SK-N-SH (cell line): ENCODE results near the gene ASGR1. TPM values are rescaled to one million over a fixed set of nuclear protein-coding genes. Genes with fewer than 3 reads are reported as not detected.

Source experiments
- CTCF ChIA-PET: fragments of 300-600, 350-600 bp; formaldehyde crosslinking; extraction: SDS; loops from one replicate; lab custom pipeline; 2021; lab: Yijun Ruan, JAX
- POLR2A ChIA-PET: fragments of 350-600 bp; sonication (Branson Sonifier 250); formaldehyde crosslinking; extraction: SDS; loops from one replicate; lab custom pipeline; 2020; ENCODE audit warnings: antibody characterized with exemption, inconsistent platforms; lab: Yijun Ruan, JAX
- DNase-seq: peaks from one replicate; pipeline ENCODE4 v3.0.0; 2012
- H2AFZ ChIP-seq: fragments of 200-600 bp; sonication (generic); 2 replicates; pipeline ENCODE4 v1.8.1; 2016; ENCODE audit warnings: antibody characterized with exemption, mild to moderate bottlenecking, low read depth
- H3F3A ChIP-seq: fragments of 200-600 bp; sonication (generic); replicated peaks from 2 replicates; pipeline ENCODE3; 2016; ENCODE audit warnings: antibody characterized with exemption, mild to moderate bottlenecking; ENCODE audit not compliant: insufficient read depth
- H3K27ac ChIP-seq, 2 experiments: fragments of 200-500 bp in 1 of 2; fragments of 200-600 bp in 1 of 2; sonication (Bioruptor generic) in 1 of 2; sonication (generic), shearing (Covaris generic) in 1 of 2; 2 replicates each; pipeline versions ENCODE4 v1.5.1 to v1.6.1; 2014 to 2016; ENCODE audit warnings: low read depth in 2 of 2, inconsistent platforms in 1 of 2, low read length in 1 of 2, mild to moderate bottlenecking in 1 of 2, mixed read lengths in 1 of 2
- H3K27me3 ChIP-seq: fragments of 200-600 bp; sonication (generic), shearing (Covaris generic); 2 replicates; pipeline ENCODE4 v1.6.1; 2016; ENCODE audit warnings: mixed run types; ENCODE audit not compliant: insufficient read depth
- H3K36me3 ChIP-seq, 2 experiments: fragments of 200-500 bp in 1 of 2; fragments of 200-600 bp in 1 of 2; sonication (Bioruptor generic) in 1 of 2; sonication (generic) in 1 of 2; replicated peaks in 1 of 2; 2 replicates each; pipeline versions ENCODE3 to v1.5.1; 2014 to 2016; ENCODE audit warnings: low read length in 1 of 2, mild to moderate bottlenecking in 1 of 2; ENCODE audit not compliant: insufficient read depth in 2 of 2, control insufficient read depth in 1 of 2
- H3K4me1 ChIP-seq, 2 experiments: fragments of 200-500 bp in 1 of 2; fragments of 200-600 bp in 1 of 2; sonication (Bioruptor generic) in 1 of 2; sonication (generic), shearing (Covaris generic) in 1 of 2; 2 replicates each; pipeline versions ENCODE4 v1.5.1 to v1.6.1; 2014 to 2016; ENCODE audit warnings: low read depth in 1 of 2, low read length in 1 of 2, mixed run types in 1 of 2; ENCODE audit not compliant: insufficient read depth in 2 of 2, control insufficient read depth in 1 of 2
- H3K4me2 ChIP-seq: fragments of 200-600 bp; sonication (generic), shearing (Covaris generic); 2 replicates; pipeline ENCODE4 v1.6.1; 2017; ENCODE audit warnings: mixed run types
- H3K4me3 ChIP-seq, 2 experiments: fragments of 200-500 bp in 1 of 2; fragments of 200-600 bp in 1 of 2; sonication (Bioruptor generic) in 1 of 2; sonication (generic), shearing (Covaris generic) in 1 of 2; 2 replicates each; pipeline versions ENCODE4 v1.5.1 to v1.8.1; 2014 to 2016; ENCODE audit warnings: low read depth in 2 of 2, inconsistent platforms in 1 of 2, low read length in 1 of 2, mild to moderate bottlenecking in 1 of 2, mixed read lengths in 1 of 2, moderate library complexity in 1 of 2
- H3K79me2 ChIP-seq: fragments of 200-600 bp; sonication (generic); 2 replicates; pipeline ENCODE4 v1.8.1; 2017; ENCODE audit warnings: mild to moderate bottlenecking; ENCODE audit not compliant: insufficient read depth
- H3K9ac ChIP-seq: fragments of 200-600 bp; sonication (generic); 2 replicates; pipeline ENCODE4 v1.6.1; 2017; ENCODE audit warnings: mixed run types
- H3K9me2 ChIP-seq: fragments of 200-600 bp; sonication (generic); 2 replicates; pipeline ENCODE4 v1.6.1; 2017; ENCODE audit warnings: mixed run types
- H3K9me3 ChIP-seq: fragments of 200-600 bp; sonication (generic); 2 replicates; pipeline ENCODE4 v1.6.1; 2017; ENCODE audit warnings: mixed run types, mild to moderate bottlenecking, moderate library complexity
- H4K20me1 ChIP-seq: fragments of 200-600 bp; sonication (generic); 2 replicates; pipeline ENCODE4 v1.6.1; 2017; ENCODE audit warnings: mild to moderate bottlenecking, mixed run types; ENCODE audit not compliant: insufficient read depth
- ELF1 ChIP-seq: IDR thresholded peaks from 2 replicates; pipeline ENCODE4 v1.4.0; 2012
- EP300 ChIP-seq, 2 experiments: IDR thresholded peaks; 2 replicates each; pipeline versions ENCODE4 v1.4.0 to v1.6.1; 2012; ENCODE audit warnings: borderline replicate concordance in 1 of 2, low read depth in 1 of 2, low read length in 1 of 2
- FOXM1 ChIP-seq: IDR thresholded peaks from 2 replicates; pipeline ENCODE4 v1.4.0; 2012; ENCODE audit warnings: low read depth, mild to moderate bottlenecking
- GABPA ChIP-seq: IDR thresholded peaks from 2 replicates; pipeline ENCODE4 v1.4.0; 2012; ENCODE audit warnings: low read depth, mild to moderate bottlenecking
- JUND ChIP-seq: IDR thresholded peaks from 2 replicates; pipeline ENCODE4 v1.4.0; 2012
- MXI1 ChIP-seq: IDR thresholded peaks from 2 replicates; pipeline ENCODE4 v1.6.1; 2012; ENCODE audit warnings: mild to moderate bottlenecking, low read depth, low read length, improper control_type of control experiment
- RAD21 ChIP-seq: IDR thresholded peaks from 2 replicates; pipeline ENCODE4 v1.6.1; 2012; ENCODE audit warnings: mild to moderate bottlenecking, low read length
- RCOR1 ChIP-seq: fragments of 150-350 bp; IDR thresholded peaks from 2 replicates; pipeline ENCODE4 v1.6.1; 2017; ENCODE audit warnings: antibody characterized with exemption, low read length
- RFX5 ChIP-seq: IDR thresholded peaks from 2 replicates; pipeline ENCODE4 v1.6.1; 2012; ENCODE audit warnings: mild to moderate bottlenecking, improper control_type of control experiment, low read length
- SIN3A ChIP-seq: IDR thresholded peaks from 2 replicates; pipeline ENCODE4 v1.6.1; 2012; ENCODE audit warnings: low read depth, mild to moderate bottlenecking, low read length, moderate library complexity, borderline replicate concordance
- SMC3 ChIP-seq: IDR thresholded peaks from 2 replicates; pipeline ENCODE4 v1.6.1; 2012; ENCODE audit warnings: low read depth, low read length, improper control_type of control experiment
- TAF1 ChIP-seq: IDR thresholded peaks from 2 replicates; pipeline ENCODE4 v1.6.1; 2012; ENCODE audit warnings: low read depth, mild to moderate bottlenecking, low read length, moderate library complexity, borderline replicate concordance
- TCF12 ChIP-seq: IDR thresholded peaks from 2 replicates; pipeline ENCODE4 v1.4.0; 2012
- WGBS: methylation state at CpG from one replicate; pipeline ENCODE4 v1.1.6; 2017; ENCODE audit warnings: low lambda C conversion rate; 5-methylcytosine and 5-hydroxymethylcytosine counted together
- polyA plus RNA-seq, 3 experiments: library from polyadenylated mRNA; depleted of rRNA; stranded (reverse); fragments of >200 nt; gene quantifications; 2 replicates each; pipeline ENCODE4 v1.2.3, GENCODE V29; 2012
- TF ChIP-seq, protein P1 (sequence below): IDR thresholded peaks from 2 replicates; pipeline ENCODE4 v1.4.0; 2012; ENCODE audit warnings: low read depth, borderline replicate concordance
- TF ChIP-seq, protein P2 (sequence below): IDR thresholded peaks from 2 replicates; pipeline ENCODE4; 2012
- TF ChIP-seq, protein P3 (sequence below): IDR thresholded peaks from 2 replicates; pipeline ENCODE4 v1.6.1; 2012; ENCODE audit warnings: mild to moderate bottlenecking, low read depth, low read length, moderate library complexity
- TF ChIP-seq, protein P4 (sequence below): fragments of 150-350 bp; IDR thresholded peaks from 2 replicates; pipeline ENCODE4 v1.6.1; 2017; ENCODE audit warnings: antibody characterized with exemption, low read length, low read depth, borderline replicate concordance
- TF ChIP-seq, protein P5 (sequence below): IDR thresholded peaks from 2 replicates; pipeline ENCODE4 v1.4.0; 2012; ENCODE audit warnings: low read depth
- TF ChIP-seq, protein P6 (sequence below): fragments of 150-350 bp; IDR thresholded peaks from 2 replicates; pipeline ENCODE4 v1.6.1; 2016; ENCODE audit warnings: mild to moderate bottlenecking, low read depth, low read length
- TF ChIP-seq, protein P7 (sequence below): IDR thresholded peaks from 2 replicates; pipeline ENCODE4 v1.4.0; 2012; ENCODE audit warnings: low read depth, borderline replicate concordance

The ASGR1 gene
- polyA plus RNA-seq, 1 of the 3 experiments (the other 2 are of a cell fraction), result 2.1 TPM

DNA sequence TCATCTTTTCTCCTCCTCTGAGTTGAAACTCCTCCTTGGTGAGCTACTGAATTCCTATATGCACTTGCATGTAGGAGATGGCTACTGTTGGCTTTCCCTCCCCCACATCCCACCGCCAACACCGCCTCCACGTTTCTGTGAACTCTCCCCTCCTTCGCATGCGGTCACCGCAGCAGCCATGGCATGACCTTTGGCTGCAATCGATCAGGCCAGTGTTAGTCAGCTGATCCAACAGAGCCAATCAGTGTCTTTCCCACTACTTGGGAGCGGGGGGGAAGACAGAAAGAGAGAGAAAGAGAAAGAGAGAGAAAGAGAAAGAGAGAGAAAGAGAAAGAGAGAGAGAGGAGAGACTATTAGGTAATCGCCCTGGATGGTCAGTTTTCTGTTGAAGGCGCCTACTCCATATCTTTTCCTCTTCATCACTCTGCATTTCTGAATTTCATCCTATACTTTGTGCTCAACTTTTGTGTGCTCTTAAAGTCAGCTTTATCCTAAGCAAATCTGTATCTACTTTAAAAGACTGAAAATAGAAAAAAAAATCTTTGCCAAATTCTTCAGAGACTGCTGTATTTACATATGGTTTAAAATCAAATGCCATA lies 22.7 kb downstream of the ASGR1 start:
- Histone ChIP-seq H3K79me2 (no peaks in the 10 kb centered on the region), H2AFZ (no peak overlapping the region), H3K4me3 (no peak overlapping the region), H3K36me3 (no peaks in the 10 kb centered on the region), H3K4me2 (no peak overlapping the region), H3K9ac (no peak overlapping the region), H4K20me1 (no peaks in the 10 kb centered on the region), H3K4me1 (no peaks in the 10 kb centered on the region), H3K9me3 (no peaks in the 10 kb centered on the region), H3K27me3 (peaks cover 88% of the 10 kb centered on the region), H3K9me2 (no peaks in the 10 kb centered on the region), H3K27ac (no peak overlapping the region), H3F3A (no peaks in the 10 kb centered on the region)
- DNase-seq, result no peak
- WGBS, result 24% methylated on average over 10 of the region's 10 CpGs
- TF ChIP-seq RFX5 (no peak), EP300 (IDR thresholded peaks at IDR 0.05; ENCODE audit: borderline replicate concordance in 1 of 2, low read depth in 1 of 2, low read length in 1 of 2) (no peak), SMC3 (no peak), MXI1 (no peak), ELF1 (no peak), JUND (no peak), RAD21 (no peak), TAF1 (no peak), RCOR1 (no peak), TCF12 (no peak), GABPA (no peak), SIN3A (no peak), FOXM1 (no peak)
- TF ChIP-seq, protein P1, sequence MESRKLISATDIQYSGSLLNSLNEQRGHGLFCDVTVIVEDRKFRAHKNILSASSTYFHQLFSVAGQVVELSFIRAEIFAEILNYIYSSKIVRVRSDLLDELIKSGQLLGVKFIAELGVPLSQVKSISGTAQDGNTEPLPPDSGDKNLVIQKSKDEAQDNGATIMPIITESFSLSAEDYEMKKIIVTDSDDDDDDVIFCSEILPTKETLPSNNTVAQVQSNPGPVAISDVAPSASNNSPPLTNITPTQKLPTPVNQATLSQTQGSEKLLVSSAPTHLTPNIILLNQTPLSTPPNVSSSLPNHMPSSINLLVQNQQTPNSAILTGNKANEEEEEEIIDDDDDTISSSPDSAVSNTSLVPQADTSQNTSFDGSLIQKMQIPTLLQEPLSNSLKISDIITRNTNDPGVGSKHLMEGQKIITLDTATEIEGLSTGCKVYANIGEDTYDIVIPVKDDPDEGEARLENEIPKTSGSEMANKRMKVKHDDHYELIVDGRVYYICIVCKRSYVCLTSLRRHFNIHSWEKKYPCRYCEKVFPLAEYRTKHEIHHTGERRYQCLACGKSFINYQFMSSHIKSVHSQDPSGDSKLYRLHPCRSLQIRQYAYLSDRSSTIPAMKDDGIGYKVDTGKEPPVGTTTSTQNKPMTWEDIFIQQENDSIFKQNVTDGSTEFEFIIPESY, result no peak
- TF ChIP-seq, protein P2, sequence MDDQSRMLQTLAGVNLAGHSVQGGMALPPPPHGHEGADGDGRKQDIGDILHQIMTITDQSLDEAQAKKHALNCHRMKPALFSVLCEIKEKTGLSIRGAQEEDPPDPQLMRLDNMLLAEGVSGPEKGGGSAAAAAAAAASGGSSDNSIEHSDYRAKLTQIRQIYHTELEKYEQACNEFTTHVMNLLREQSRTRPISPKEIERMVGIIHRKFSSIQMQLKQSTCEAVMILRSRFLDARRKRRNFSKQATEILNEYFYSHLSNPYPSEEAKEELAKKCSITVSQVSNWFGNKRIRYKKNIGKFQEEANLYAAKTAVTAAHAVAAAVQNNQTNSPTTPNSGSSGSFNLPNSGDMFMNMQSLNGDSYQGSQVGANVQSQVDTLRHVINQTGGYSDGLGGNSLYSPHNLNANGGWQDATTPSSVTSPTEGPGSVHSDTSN, result no peak
- TF ChIP-seq, protein P3, sequence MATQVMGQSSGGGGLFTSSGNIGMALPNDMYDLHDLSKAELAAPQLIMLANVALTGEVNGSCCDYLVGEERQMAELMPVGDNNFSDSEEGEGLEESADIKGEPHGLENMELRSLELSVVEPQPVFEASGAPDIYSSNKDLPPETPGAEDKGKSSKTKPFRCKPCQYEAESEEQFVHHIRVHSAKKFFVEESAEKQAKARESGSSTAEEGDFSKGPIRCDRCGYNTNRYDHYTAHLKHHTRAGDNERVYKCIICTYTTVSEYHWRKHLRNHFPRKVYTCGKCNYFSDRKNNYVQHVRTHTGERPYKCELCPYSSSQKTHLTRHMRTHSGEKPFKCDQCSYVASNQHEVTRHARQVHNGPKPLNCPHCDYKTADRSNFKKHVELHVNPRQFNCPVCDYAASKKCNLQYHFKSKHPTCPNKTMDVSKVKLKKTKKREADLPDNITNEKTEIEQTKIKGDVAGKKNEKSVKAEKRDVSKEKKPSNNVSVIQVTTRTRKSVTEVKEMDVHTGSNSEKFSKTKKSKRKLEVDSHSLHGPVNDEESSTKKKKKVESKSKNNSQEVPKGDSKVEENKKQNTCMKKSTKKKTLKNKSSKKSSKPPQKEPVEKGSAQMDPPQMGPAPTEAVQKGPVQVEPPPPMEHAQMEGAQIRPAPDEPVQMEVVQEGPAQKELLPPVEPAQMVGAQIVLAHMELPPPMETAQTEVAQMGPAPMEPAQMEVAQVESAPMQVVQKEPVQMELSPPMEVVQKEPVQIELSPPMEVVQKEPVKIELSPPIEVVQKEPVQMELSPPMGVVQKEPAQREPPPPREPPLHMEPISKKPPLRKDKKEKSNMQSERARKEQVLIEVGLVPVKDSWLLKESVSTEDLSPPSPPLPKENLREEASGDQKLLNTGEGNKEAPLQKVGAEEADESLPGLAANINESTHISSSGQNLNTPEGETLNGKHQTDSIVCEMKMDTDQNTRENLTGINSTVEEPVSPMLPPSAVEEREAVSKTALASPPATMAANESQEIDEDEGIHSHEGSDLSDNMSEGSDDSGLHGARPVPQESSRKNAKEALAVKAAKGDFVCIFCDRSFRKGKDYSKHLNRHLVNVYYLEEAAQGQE, result no peak
- TF ChIP-seq, protein P4, sequence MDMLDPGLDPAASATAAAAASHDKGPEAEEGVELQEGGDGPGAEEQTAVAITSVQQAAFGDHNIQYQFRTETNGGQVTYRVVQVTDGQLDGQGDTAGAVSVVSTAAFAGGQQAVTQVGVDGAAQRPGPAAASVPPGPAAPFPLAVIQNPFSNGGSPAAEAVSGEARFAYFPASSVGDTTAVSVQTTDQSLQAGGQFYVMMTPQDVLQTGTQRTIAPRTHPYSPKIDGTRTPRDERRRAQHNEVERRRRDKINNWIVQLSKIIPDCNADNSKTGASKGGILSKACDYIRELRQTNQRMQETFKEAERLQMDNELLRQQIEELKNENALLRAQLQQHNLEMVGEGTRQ, result no peak
- TF ChIP-seq, protein P5, sequence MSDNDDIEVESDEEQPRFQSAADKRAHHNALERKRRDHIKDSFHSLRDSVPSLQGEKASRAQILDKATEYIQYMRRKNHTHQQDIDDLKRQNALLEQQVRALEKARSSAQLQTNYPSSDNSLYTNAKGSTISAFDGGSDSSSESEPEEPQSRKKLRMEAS, result no peak
- TF ChIP-seq, protein P6, sequence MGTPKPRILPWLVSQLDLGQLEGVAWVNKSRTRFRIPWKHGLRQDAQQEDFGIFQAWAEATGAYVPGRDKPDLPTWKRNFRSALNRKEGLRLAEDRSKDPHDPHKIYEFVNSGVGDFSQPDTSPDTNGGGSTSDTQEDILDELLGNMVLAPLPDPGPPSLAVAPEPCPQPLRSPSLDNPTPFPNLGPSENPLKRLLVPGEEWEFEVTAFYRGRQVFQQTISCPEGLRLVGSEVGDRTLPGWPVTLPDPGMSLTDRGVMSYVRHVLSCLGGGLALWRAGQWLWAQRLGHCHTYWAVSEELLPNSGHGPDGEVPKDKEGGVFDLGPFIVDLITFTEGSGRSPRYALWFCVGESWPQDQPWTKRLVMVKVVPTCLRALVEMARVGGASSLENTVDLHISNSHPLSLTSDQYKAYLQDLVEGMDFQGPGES, result no peak
- TF ChIP-seq, protein P7, sequence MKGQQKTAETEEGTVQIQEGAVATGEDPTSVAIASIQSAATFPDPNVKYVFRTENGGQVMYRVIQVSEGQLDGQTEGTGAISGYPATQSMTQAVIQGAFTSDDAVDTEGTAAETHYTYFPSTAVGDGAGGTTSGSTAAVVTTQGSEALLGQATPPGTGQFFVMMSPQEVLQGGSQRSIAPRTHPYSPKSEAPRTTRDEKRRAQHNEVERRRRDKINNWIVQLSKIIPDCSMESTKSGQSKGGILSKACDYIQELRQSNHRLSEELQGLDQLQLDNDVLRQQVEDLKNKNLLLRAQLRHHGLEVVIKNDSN, result no peak
- CTCF ChIA-PET, result interaction anchor here (0.6 to 2.5 kb wide), 6 partner anchors 8 to 241 kb away, joined by 3 to 11 read pairs (median 3); no protein-coding TSS in a partner anchor
- POLR2A ChIA-PET, result no interaction called here
